SK-N-SH treated with all-trans-retinoic acid at 6 μM for 48 hours (cell line): ENCODE data around the gene STK32B.

Source experiments
- ATAC-seq: fragments of 200-7000 bp; cut with Tn5 transposase; 3 replicates; pipeline ENCODE4 v1.9.1; 2020; ENCODE audit warnings: mild to moderate bottlenecking, moderate library complexity
- ARNTL ChIP-seq: fragments of 450-650 bp; formaldehyde crosslinking; IDR thresholded peaks from 2 replicates; pipeline ENCODE4 v1.5.0; 2020; ENCODE audit warnings: low read depth, mild to moderate bottlenecking, moderate library complexity, borderline replicate concordance
- CSDC2 ChIP-seq: fragments of 250-450 bp; sonication (Bioruptor Pico); IDR thresholded peaks from 2 replicates; pipeline ENCODE4 v1.5.0; 2020; ENCODE audit warnings: mild to moderate bottlenecking, moderate library complexity
- ESRRG ChIP-seq: fragments of 250-450 bp; sonication (Bioruptor Pico); IDR thresholded peaks from 2 replicates; pipeline ENCODE4 v1.6.1; 2021; ENCODE audit warnings: mild to moderate bottlenecking
- GLIS3 ChIP-seq: fragments of 250-450 bp; sonication (Bioruptor Pico); IDR thresholded peaks from 2 replicates; pipeline ENCODE4 v1.5.0; 2020; ENCODE audit warnings: mild to moderate bottlenecking, moderate library complexity
- OSR1 ChIP-seq: fragments of 250-450 bp; sonication (Bioruptor Pico); IDR thresholded peaks from 2 replicates; pipeline ENCODE4 v1.8.0; 2022; ENCODE audit warnings: moderate library complexity, mild to moderate bottlenecking, inconsistent platforms
- PPARA ChIP-seq: fragments of 250-450 bp; sonication (Bioruptor Pico); IDR thresholded peaks from 2 replicates; pipeline ENCODE4 v1.5.0; 2020; ENCODE audit warnings: mild to moderate bottlenecking, borderline replicate concordance
- RARB ChIP-seq: fragments of 250-450 bp; sonication (Bioruptor Pico); IDR thresholded peaks from 2 replicates; pipeline ENCODE4 v1.8.0; 2021; ENCODE audit warnings: mild to moderate bottlenecking, moderate library complexity
- SNAI2 ChIP-seq: fragments of 250-450 bp; sonication (Bioruptor Pico); IDR thresholded peaks from 2 replicates; pipeline ENCODE4 v1.5.0; 2020; ENCODE audit warnings: mild to moderate bottlenecking, moderate library complexity
- TCF4 ChIP-seq: fragments of 250-450 bp; sonication (Bioruptor Pico); IDR thresholded peaks from 2 replicates; pipeline ENCODE4 v1.8.0; 2021; ENCODE audit warnings: mild to moderate bottlenecking, moderate library complexity, borderline replicate concordance
- TOX ChIP-seq: fragments of 250-450 bp; sonication (Bioruptor Pico); IDR thresholded peaks from 2 replicates; pipeline ENCODE4 v1.8.0; 2021; ENCODE audit warnings: mild to moderate bottlenecking, moderate library complexity, borderline replicate concordance
- ZC3H10 ChIP-seq: fragments of 250-450 bp; sonication (Bioruptor Pico); IDR thresholded peaks from 2 replicates; pipeline ENCODE4 v1.5.1; 2021; ENCODE audit warnings: mild to moderate bottlenecking, moderate library complexity
- ZFP3 ChIP-seq: fragments of 250-450 bp; sonication (Bioruptor Pico); IDR thresholded peaks from 2 replicates; pipeline ENCODE4 v1.5.0; 2020; ENCODE audit warnings: mild to moderate bottlenecking, moderate library complexity
- ZFP30 ChIP-seq: fragments of 450-650 bp; formaldehyde crosslinking; IDR thresholded peaks from 2 replicates; pipeline ENCODE4 v1.5.0; 2022; ENCODE audit warnings: mild to moderate bottlenecking, moderate library complexity
- ZNF565 ChIP-seq: fragments of 450-650 bp; formaldehyde crosslinking; conservative IDR thresholded peaks from 2 replicates; pipeline ENCODE4 v1.5.0; 2020; ENCODE audit warnings: low read depth, mild to moderate bottlenecking, moderate library complexity
- ZNF8 ChIP-seq: fragments of 450-650 bp; formaldehyde crosslinking; IDR thresholded peaks from 2 replicates; pipeline ENCODE4 v1.5.0; 2020; ENCODE audit warnings: mild to moderate bottlenecking, moderate library complexity
- TF ChIP-seq, protein P1 (sequence below): fragments of 250-450 bp; sonication (Bioruptor Pico); IDR thresholded peaks from 2 replicates; pipeline ENCODE4 v1.5.1; 2020; ENCODE audit warnings: low read depth, mild to moderate bottlenecking, moderate library complexity
- TF ChIP-seq, protein P2 (sequence below): fragments of 250-450 bp; sonication (Bioruptor Pico); IDR thresholded peaks from 2 replicates; pipeline ENCODE4 v1.8.0; 2020; ENCODE audit warnings: mild to moderate bottlenecking, moderate library complexity, borderline replicate concordance
- TF ChIP-seq, protein P3 (sequence below): fragments of 250-450 bp; sonication (Bioruptor Pico); IDR thresholded peaks from 2 replicates; pipeline ENCODE4 v1.8.0; 2021; ENCODE audit warnings: low read depth, mild to moderate bottlenecking, moderate library complexity, borderline replicate concordance
- TF ChIP-seq, protein P4 (sequence below): fragments of 250-450 bp; sonication (Bioruptor Pico); IDR thresholded peaks from 2 replicates; pipeline ENCODE4 v1.5.1; 2021; ENCODE audit warnings: mild to moderate bottlenecking, moderate library complexity

STK32B gene

DNA sequence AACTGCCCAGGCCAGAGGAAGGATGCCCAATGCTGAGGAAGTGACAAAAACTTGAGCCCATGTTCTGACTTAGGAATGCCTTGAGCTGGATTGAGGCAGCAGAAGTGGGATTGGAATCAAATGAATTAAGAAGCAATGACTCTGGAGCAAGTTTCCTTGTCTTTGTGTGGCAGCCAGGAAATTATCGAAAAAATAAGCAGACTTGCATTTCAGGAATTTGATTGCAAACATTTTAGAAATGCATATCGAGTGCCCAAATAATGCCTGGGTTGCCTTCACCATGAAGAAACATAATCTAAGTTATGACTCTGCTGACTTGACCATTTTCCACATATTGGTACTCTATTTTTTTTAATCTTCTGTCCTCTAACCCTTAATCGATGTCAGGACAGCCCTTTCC, 41.5 kb upstream of the STK32B start (continued):
- TF ChIP-seq, protein P1, sequence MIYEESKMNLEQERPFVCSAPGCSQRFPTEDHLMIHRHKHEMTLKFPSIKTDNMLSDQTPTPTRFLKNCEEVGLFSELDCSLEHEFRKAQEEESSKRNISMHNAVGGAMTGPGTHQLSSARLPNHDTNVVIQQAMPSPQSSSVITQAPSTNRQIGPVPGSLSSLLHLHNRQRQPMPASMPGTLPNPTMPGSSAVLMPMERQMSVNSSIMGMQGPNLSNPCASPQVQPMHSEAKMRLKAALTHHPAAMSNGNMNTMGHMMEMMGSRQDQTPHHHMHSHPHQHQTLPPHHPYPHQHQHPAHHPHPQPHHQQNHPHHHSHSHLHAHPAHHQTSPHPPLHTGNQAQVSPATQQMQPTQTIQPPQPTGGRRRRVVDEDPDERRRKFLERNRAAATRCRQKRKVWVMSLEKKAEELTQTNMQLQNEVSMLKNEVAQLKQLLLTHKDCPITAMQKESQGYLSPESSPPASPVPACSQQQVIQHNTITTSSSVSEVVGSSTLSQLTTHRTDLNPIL: no peak

DNA sequence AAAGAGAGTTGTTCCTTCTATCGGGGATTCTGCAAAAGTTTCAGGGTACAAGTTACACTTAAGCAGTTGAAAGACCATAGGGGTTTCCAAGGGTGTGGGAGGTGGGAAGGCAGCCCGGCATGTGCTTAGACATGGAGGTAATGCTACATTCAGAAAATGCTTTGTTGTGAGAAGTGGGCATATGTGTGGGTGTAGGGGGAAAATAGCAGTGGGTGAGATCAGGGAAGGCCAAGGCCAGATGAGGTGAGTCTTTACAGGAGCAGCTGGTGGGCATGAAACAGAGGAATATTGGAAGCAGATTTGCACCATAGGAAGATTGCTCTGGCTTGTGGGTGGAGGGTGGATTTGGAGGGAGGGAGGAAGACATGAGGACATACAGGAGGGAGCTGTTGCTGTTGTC, 40.3 kb upstream of the STK32B start:
- TF ChIP-seq TOX (CRISPR knock-in tag): no peak
- TF ChIP-seq SNAI2 (CRISPR knock-in tag): no peak
- TF ChIP-seq TCF4 (CRISPR knock-in tag): no peak
- TF ChIP-seq, protein P1: no peak
- no peak for TF ChIP-seq OSR1 (CRISPR knock-in tag)
- ATAC-seq: no peak

DNA sequence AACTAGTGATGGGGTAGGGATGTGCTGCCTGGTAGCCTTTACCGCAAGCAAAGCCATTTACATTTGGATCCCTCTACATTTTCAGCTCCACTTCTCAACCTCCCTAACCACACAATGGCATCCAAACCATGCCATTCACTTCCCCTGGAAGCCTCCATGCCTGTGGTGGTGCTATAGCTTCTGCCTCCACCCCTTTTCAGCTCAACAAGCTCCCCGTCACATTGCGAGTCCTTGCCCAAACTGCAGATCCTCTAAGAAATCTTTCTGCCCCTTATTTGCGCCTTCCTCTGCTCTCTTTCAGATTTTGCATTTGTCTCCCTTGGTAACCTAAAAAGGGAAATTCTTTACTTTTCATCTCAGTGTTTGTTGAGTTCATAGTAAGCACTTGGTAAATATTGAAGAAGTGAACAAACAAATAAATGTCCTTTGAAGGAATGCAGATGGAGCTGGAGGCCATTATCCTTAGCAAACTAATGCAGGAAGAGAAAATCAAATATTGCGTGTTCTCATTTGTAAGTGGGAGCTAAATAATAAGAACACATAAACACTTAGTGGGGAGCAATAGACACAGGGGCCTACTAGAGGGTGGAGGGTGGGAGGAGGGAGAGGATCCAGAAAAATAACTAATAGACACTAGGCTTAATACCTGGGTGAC, 38.9 kb upstream of the STK32B start:
- no peak for ATAC-seq
- TF ChIP-seq ZFP3 (CRISPR knock-in tag) (no peak), RARB (CRISPR knock-in tag) (no peak), TCF4 (CRISPR knock-in tag) (no peak), ESRRG (CRISPR knock-in tag) (no peak), OSR1 (CRISPR knock-in tag) (no peak), ZNF565 (no peak), CSDC2 (CRISPR knock-in tag) (no peak), ZFP30 (CRISPR knock-in tag) (no peak), GLIS3 (CRISPR knock-in tag) (no peak), ZNF8 (no peak), ARNTL (CRISPR knock-in tag) (no peak)
- TF ChIP-seq, protein P2, sequence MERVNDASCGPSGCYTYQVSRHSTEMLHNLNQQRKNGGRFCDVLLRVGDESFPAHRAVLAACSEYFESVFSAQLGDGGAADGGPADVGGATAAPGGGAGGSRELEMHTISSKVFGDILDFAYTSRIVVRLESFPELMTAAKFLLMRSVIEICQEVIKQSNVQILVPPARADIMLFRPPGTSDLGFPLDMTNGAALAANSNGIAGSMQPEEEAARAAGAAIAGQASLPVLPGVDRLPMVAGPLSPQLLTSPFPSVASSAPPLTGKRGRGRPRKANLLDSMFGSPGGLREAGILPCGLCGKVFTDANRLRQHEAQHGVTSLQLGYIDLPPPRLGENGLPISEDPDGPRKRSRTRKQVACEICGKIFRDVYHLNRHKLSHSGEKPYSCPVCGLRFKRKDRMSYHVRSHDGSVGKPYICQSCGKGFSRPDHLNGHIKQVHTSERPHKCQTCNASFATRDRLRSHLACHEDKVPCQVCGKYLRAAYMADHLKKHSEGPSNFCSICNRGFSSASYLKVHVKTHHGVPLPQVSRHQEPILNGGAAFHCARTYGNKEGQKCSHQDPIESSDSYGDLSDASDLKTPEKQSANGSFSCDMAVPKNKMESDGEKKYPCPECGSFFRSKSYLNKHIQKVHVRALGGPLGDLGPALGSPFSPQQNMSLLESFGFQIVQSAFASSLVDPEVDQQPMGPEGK: no peak
- TF ChIP-seq, protein P1: no peak

DNA sequence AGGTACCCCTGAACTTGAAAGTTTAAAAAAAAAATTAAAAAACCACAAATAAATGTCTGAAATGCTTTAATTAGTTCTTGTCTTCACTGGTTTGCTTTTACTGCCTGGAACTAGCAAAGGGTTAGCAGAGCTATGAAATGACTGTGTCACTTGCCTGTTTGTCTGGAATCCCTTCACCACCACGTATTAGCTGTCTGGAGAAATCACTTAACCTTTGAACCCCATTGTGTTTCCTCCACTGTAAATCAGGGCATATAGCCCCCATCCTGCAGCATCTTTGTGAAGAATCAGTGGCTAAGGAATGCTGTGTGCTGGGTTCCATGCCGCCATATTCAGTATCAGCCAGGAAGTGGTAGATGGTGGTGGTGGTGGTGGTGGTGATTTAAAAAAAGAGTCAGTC, 38.3 kb upstream of the STK32B start:
- ATAC-seq: no peak
- TF ChIP-seq ZC3H10 (CRISPR knock-in tag) (no peak), CSDC2 (CRISPR knock-in tag) (no peak), RARB (CRISPR knock-in tag) (no peak), PPARA (no peak), ZNF565 (no peak), TOX (CRISPR knock-in tag) (no peak)
- TF ChIP-seq, protein P1: no peak
- TF ChIP-seq, protein P3, sequence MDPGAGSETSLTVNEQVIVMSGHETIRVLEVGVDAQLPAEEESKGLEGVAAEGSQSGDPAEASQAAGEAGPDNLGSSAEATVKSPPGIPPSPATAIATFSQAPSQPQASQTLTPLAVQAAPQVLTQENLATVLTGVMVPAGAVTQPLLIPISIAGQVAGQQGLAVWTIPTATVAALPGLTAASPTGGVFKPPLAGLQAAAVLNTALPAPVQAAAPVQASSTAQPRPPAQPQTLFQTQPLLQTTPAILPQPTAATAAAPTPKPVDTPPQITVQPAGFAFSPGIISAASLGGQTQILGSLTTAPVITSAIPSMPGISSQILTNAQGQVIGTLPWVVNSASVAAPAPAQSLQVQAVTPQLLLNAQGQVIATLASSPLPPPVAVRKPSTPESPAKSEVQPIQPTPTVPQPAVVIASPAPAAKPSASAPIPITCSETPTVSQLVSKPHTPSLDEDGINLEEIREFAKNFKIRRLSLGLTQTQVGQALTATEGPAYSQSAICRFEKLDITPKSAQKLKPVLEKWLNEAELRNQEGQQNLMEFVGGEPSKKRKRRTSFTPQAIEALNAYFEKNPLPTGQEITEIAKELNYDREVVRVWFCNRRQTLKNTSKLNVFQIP (CRISPR knock-in tag): no peak
- TF ChIP-seq, protein P4, sequence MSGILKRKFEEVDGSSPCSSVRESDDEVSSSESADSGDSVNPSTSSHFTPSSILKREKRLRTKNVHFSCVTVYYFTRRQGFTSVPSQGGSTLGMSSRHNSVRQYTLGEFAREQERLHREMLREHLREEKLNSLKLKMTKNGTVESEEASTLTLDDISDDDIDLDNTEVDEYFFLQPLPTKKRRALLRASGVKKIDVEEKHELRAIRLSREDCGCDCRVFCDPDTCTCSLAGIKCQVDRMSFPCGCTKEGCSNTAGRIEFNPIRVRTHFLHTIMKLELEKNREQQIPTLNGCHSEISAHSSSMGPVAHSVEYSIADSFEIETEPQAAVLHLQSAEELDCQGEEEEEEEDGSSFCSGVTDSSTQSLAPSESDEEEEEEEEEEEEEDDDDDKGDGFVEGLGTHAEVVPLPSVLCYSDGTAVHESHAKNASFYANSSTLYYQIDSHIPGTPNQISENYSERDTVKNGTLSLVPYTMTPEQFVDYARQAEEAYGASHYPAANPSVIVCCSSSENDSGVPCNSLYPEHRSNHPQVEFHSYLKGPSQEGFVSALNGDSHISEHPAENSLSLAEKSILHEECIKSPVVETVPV (CRISPR knock-in tag): no peak
- TF ChIP-seq, all 23 proteins: peak for 0
